Measurements from ENCODE around the gene MACROD1.

GRCh38 chr11:63961608-63962412, 204.1 kb downstream of the MACROD1 start:
- no peak for TF ChIP-seq CTCF (IDR thresholded peaks at IDR 0.05)
- no peak for TF ChIP-seq POLR2AphosphoS5 (IDR thresholded peaks at IDR 0.05)
- no peak for TF ChIP-seq POLR2A (IDR thresholded peaks at IDR 0.05)

All from suprapubic skin (tissue), 4 donors.